Measurements from ENCODE around the gene HYCC2. TPM values are rescaled to one million over a fixed set of nuclear protein-coding genes. Genes with fewer than 3 reads are reported as not detected.
"Not testable (repeated sequence)": the region's sequence is repeated elsewhere in the genome, so short reads cannot be mapped to it uniquely, and the experiment has no call there.

HYCC2 gene
- total RNA-seq, 1 donor from 2014 or later: 2.1 TPM

DNA sequence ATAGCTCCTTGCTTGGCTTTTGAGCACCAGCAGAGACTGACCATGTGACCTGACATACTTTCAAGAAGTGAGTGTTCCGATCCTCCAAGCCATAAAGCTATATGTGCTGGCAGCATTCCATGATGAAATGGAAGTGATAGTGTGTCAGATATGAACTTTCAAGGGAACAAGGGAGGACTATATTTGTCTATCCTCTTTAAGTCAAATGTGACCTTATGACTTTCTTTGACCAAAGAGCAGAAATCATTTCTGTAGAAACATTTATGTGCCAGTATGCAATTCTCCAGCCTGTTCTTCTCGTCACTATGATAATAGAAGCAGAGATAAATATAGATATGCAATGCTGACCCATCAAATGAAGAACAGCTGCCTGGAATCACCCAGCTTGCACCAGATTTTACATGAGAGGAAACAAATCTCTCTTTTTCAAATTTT lies 14.4 kb downstream of the HYCC2 start:
- no peak for DNase-seq (ENCODE audit: low read depth)
- no peak for TF ChIP-seq CTCF (conservative IDR thresholded peaks at IDR 0.05; ENCODE audit: low read depth, low read length)
- no peak overlapping the region for H3K4me3 ChIP-seq (ENCODE audit: low read depth, low read length)

DNA sequence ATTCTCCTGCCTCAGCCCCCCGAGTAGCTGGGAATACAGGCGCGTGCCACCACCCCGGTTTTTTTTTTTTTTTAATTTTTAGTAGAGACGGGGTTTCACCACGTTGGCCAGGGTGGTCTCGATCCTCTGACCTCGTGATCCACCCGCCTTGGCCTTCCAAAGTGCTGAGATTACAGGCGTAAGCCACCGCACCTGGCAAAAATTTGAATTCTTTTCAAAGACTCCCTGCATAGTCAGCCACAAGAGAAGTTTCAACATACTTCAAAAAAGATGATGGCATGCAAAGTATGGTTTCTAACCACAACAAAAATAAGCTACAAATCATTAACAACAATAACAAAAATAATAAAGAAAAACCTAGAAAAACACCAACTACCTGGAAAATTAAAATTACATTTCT lies 22.0 kb downstream of the HYCC2 start:
- no peak for TF ChIP-seq CTCF (conservative IDR thresholded peaks at IDR 0.05; ENCODE audit: low read depth, low read length)
- no peak for DNase-seq (ENCODE audit: low read depth)

GRCh38 chr2:201046881-201047280 lies 24.6 kb downstream of the HYCC2 start:
- H3K4me3 ChIP-seq (ENCODE audit: low read depth, low read length): no peak overlapping the region
- TF ChIP-seq CTCF (conservative IDR thresholded peaks at IDR 0.05; ENCODE audit: low read depth, low read length): no peak
- no peak for DNase-seq (ENCODE audit: low read depth)

More for the DNA sequence above, 22.0 kb downstream of the HYCC2 start:
- H3K4me3 ChIP-seq (ENCODE audit: low read depth, low read length): no peak overlapping the region

- not testable (repeated sequence) for DNase-seq (ENCODE audit: low read depth)
Measured at GRCh38 chr2:201043050-201043449, 28.4 kb downstream of the HYCC2 start.

DNA sequence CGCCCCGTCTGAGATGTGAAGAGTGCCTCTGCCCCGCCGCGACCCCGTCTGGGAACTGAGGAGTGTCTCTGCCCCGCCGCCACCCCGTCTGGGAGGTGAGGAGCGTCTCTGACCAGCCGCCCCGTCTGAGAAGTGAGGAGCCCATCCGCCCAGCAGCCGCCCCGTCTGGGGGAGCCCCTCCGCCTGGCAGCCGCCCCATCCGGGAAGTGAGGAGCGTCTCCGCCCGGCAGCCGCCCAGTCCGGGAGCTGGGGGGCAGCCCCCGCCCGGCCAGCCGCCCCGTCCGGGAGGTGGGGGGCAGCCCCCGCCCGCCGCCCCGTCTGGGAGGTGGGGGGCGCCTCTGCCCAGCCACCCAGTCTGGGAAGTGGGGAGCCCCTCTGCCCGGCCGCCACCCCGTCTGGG lies 29.0 kb downstream of the HYCC2 start:
- not testable (repeated sequence) for DNase-seq (ENCODE audit: low read depth); H3K4me3 ChIP-seq (ENCODE audit: low read depth, low read length)

More at GRCh38 chr2:201043050-201043449, 28.4 kb downstream of the HYCC2 start:
- not testable (repeated sequence) for H3K4me3 ChIP-seq (ENCODE audit: low read depth, low read length)

- no peak for TF ChIP-seq CTCF (conservative IDR thresholded peaks at IDR 0.05; ENCODE audit: low read depth, low read length)
- no peak overlapping the region for H3K4me3 ChIP-seq (ENCODE audit: low read depth, low read length)
- DNase-seq (ENCODE audit: low read depth): no peak
Measured at GRCh38 chr2:201040867-201041628, 30.4 kb downstream of the HYCC2 start.

GRCh38 chr2:201038855-201039254 lies 32.6 kb downstream of the HYCC2 start:
- DNase-seq (ENCODE audit: low read depth): no peak
- TF ChIP-seq CTCF (conservative IDR thresholded peaks at IDR 0.05; ENCODE audit: low read depth, low read length): no peak
- no peak overlapping the region for H3K4me3 ChIP-seq (ENCODE audit: low read depth, low read length)

DNA sequence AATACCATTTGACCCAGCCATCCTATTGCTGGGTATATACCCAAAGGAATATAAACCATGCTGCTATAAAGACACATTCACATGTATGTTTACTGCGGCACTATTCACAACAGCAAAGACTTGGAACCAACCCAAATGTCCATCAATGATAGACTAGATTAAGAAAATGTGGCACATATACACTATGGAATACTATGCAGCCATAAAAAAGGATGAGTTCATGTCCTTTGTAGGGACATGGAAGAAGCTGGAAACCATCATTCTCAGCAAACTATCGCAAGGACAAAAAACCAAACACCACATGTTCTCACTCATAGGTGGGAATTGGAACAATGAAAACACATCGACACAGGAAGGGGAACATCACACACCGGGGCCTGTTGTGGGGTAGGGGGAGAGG lies 33.1 kb downstream of the HYCC2 start:
- DNase-seq (ENCODE audit: low read depth); H3K4me3 ChIP-seq (ENCODE audit: low read depth, low read length): not testable (repeated sequence)

DNA sequence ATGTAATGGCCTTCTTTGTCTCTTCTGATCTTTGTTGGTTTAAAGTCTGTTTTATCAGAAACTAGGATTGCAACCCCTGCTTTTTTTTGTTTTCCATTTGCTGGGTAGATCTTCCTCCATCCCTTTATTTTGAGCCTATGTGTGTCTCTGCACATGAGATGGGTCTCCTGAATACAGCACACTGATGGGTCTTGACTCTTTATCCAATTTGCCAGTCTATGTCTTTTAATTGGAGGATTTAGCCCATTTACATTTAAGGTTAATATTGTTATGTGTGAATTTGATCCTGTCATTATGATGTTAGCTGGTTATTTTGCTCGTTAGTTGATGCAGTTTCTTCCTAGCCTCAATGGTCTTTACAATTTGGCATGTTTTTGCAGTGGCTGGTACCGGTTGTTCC lies 37.1 kb downstream of the HYCC2 start:
- DNase-seq (ENCODE audit: low read depth); H3K4me3 ChIP-seq (ENCODE audit: low read depth, low read length): not testable (repeated sequence)

All from epithelial cell of proximal tubule (primary cell).